HAP-1 (cell line): ENCODE data around the gene PPP6R1.
A peak's percentile ranks its signal among the peaks of the same experiment; 100 is the strongest.

Experiments used
- DNase-seq, 2 experiments: peaks; one replicate each; pipeline ENCODE4 v3.0.0-alpha.2; 2016 to 2020; ENCODE audit warnings: low spot score in 2 of 2
- H3K27me3 ChIP-seq: fragments of 250-450 bp; sonication (Bioruptor Pico); 2 replicates; pipeline ENCODE4 v1.5.1; 2020; ENCODE audit warnings: low read depth, mild to moderate bottlenecking, moderate library complexity
- H3K36me3 ChIP-seq: fragments of 250-450 bp; sonication (Bioruptor Pico); replicated peaks from 2 replicates; pipeline ENCODE4 v1.5.1; 2020; ENCODE audit warnings: mild to moderate bottlenecking
- H3K4me1 ChIP-seq: fragments of 250-450 bp; sonication (Bioruptor Pico); 2 replicates; pipeline ENCODE4 v1.5.1; 2020; ENCODE audit warnings: mild to moderate bottlenecking
- H3K4me3 ChIP-seq: fragments of 250-450 bp; sonication (Bioruptor Pico); 2 replicates; pipeline ENCODE4 v1.5.1; 2020; ENCODE audit warnings: mild to moderate bottlenecking, moderate library complexity
- H3K9me3 ChIP-seq: fragments of 250-450 bp; sonication (Bioruptor Pico); 2 replicates; pipeline ENCODE4 v1.5.1; 2020; ENCODE audit warnings: mild to moderate bottlenecking, moderate library complexity
- in situ Hi-C: fragments of 300-500 bp; cut with MboI; formaldehyde crosslinking; loops from 3 replicates; pipeline ENCODE4 v1.14.3; 2020; ENCODE audit warnings: low sequenced_read_pairs, inconsistent platforms, mixed read lengths

PPP6R1 gene

DNA sequence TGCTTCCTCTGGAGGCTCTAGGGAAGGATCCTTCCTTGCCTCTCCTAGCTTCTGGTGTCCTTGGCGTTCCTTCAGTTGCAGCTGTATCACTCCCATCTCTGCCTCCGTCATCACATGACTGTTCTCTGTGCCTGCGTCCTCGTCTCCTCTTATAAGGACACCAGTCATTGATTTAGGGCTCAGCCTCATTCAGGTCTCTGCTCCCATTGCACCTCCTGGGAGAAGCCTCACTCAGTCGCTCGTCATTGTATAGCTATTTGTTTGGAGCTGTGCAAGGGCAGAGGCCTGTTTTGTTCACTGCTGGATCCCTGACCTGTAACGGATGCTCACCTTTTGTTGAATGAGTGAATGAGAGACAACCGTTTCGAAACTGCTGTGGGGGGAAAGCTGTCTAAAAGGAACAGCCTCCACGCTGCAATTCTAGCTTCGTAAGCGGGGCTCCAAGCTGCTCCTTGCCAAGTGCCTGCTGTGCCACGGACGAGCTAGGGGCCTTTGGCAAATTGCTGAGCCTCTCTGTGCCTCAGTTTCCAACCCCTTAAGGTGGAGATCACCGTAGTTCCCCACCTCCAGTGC is 42.2 kb upstream of the PPP6R1 start:
- no peak overlapping the region for H3K4me3 ChIP-seq
- H3K36me3 ChIP-seq: peaks cover 8% of the 10 kb centered on the region; the same call in 1 of the 2 replicates
- no peaks in the 10 kb centered on the region for H3K27me3 ChIP-seq
- no peak for DNase-seq
- H3K4me1 ChIP-seq: peaks cover 8% of the 10 kb centered on the region; the same call in 1 of the 2 replicates
- H3K9me3 ChIP-seq: no peaks in the 10 kb centered on the region
- in situ Hi-C loops: loop anchor here (10.0 kb wide), 1 partner anchor 84 kb away; the partner anchor contains the start of genes RPL28 and TMEM238

DNA sequence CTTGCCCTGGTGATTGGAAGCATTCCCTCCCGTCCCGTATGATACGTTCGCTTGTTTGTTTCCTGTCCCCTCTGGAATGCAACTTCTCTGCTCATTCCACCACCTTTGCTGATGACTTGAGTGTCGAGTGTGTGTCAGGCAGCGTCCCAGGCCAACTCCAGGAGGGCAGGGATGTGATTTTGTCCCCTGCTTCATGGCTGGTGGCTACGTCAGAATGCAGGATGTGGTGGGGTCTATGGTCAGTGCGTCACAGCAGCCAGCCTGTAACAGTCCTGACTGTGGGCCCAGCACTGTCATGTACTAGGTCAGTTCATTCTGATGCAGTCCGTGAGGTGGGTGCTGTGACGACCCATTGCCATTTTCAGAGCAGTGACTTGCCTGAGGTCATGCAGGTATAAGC is 41.2 kb upstream of the PPP6R1 start:
- H3K9me3 ChIP-seq: no peaks in the 10 kb centered on the region
- H3K27me3 ChIP-seq: no peaks in the 10 kb centered on the region
- no peak overlapping the region for H3K4me3 ChIP-seq
- DNase-seq: no peak
- peaks cover 4% of the 10 kb centered on the region; the same call in 1 of the 2 replicates for H3K36me3 ChIP-seq
- in situ Hi-C loops: loop anchor here (10.0 kb wide), 1 partner anchor 85 kb away; the partner anchor contains the start of genes RPL28 and TMEM238
- H3K4me1 ChIP-seq: peaks cover 8% of the 10 kb centered on the region; the same call in 1 of the 2 replicates

DNA sequence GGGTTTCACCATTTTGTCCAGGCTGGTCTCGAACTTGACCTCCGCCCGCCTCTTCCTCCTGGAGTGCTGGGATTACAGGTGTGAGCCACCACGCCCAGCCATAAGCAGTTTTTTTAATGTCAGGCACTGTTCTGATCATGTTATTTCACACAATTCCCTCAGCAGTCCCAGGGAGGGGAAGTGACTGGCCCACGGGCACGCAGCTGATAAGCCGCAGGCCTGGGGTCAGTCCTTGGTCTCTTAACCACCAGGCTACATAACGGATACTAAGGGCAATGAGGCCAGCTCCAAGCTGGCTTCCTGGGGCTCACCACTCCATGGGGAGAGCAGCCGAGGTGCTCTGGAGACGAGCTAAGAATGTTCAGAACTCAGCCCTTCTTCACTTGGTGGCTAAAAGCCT is 38.5 kb upstream of the PPP6R1 start:
- no peaks in the 10 kb centered on the region for H3K36me3 ChIP-seq
- H3K4me1 ChIP-seq: peaks cover 8% of the 10 kb centered on the region; the same call in 1 of the 2 replicates
- in situ Hi-C loops: no loop called here

DNA sequence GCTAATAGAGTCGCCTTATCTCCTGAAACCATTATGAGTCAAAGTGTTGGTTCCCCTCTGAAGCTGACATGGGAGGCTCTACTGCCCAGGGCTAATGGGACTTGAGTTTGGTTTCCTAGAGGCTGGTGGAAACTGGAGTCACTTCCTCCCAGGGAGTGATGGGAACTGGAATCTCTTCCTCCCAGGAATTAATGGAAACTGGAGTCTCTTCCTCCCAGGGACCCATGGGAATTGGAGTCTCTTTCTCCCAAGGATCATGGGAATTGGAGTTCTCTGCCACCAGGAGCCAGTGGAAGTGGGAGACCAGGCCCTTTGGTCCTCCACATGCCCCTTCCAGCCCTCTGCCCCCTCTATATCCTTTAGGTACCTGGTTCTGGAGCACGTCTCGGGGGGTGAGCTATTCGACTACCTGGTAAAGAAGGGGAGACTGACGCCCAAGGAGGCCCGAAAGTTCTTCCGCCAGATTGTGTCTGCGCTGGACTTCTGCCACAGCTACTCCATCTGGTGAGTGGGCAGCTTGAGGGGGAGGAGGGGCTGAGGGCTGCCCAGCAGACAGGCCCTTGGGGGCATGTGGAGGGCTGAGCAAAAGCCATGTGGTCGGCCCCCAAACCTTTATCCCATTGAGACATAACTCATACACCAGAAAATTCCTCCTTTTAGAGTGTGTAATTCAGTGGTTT is 30.4 kb upstream of the PPP6R1 start:
- H3K4me1 ChIP-seq: no peaks in the 10 kb centered on the region
- DNase-seq: no peak
- no peaks in the 10 kb centered on the region for H3K27me3 ChIP-seq
- H3K4me3 ChIP-seq: no peak overlapping the region
- in situ Hi-C loops: no loop called here
- H3K36me3 ChIP-seq: no peaks in the 10 kb centered on the region
- no peaks in the 10 kb centered on the region for H3K9me3 ChIP-seq

More for the DNA sequence above, 38.5 kb upstream of the PPP6R1 start:
- H3K4me3 ChIP-seq: no peak overlapping the region
- no peaks in the 10 kb centered on the region for H3K27me3 ChIP-seq
- no peaks in the 10 kb centered on the region for H3K9me3 ChIP-seq
- DNase-seq: no peak

DNA sequence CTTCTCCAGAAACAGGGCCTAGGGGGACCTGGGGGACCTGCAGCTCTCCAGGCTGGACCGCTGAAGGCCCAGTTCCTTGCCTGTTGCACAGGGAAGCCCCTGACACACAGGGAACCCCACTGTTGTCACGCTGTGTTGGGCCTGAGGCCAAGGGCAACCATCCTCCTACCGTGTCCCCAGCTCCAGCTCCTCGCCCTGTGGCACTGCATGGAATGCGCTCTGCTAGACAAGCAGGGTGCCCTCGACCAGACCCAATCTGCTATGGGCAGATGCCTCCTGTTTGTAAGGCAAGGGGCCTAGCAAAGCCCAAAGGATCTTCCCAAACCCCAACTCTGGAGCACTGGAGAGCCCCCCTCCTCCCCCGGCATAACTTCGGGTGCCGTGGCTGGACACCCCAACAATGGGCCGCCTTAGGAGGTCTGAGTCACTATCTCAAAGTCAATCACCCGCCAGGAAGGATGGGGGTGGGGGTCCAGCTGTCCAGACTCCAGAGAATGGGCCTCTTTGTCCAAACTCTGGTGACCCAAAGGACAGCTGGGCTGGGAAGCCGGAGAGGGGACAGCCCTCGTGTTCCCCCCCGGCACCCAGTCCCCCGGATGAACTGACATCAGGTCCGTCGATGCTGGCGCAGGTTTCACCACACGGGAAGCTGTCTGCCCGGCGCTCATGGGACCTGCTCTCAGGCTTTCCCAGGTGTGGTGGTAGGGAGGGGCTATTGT is 28.7 kb upstream of the PPP6R1 start:
- no peak for DNase-seq
- H3K27me3 ChIP-seq: no peaks in the 10 kb centered on the region
- H3K4me3 ChIP-seq: no peak overlapping the region
- no peaks in the 10 kb centered on the region for H3K9me3 ChIP-seq
- H3K4me1 ChIP-seq: no peaks in the 10 kb centered on the region
- in situ Hi-C loops: no loop called here
- H3K36me3 ChIP-seq: no peaks in the 10 kb centered on the region

DNA sequence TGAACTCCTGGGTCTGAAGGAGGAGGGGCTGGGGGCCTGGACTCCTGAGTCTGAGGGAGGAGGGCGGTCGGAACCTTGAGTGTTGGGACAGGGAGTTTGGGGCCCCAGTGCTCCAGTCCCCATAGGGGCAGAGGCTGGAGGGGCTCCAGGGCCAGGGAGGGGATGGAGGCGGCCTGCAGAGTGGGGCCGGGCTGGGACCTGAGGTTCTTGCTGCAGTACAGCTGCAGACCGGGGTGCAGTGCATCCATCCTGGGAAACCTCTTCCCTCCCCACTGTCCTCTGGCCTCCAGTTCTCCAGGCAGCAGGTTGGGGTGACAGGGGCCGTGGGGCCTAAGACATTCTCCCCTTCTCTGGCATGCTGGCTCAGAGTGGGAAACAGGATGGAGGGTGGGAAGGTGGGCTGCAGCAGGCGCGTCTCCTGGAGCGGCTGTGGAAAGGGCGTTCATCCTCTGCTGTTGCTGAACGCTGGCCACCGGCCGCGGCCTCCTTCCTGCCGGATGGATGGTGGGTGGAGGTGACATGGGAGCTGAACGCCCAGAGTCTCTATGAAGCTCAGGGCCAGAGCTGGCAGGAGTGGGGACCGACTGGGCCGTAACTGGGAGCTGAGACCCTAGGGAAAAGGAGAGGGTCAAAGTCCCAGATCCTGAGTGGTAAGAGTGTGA is 26.5 kb upstream of the PPP6R1 start:
- H3K4me1 ChIP-seq: peaks cover 4% of the 10 kb centered on the region
- H3K27me3 ChIP-seq: no peaks in the 10 kb centered on the region
- in situ Hi-C loops: no loop called here
- no peak for DNase-seq
- no peaks in the 10 kb centered on the region for H3K9me3 ChIP-seq
- no peaks in the 10 kb centered on the region for H3K36me3 ChIP-seq
- H3K4me3 ChIP-seq: no peak overlapping the region

DNA sequence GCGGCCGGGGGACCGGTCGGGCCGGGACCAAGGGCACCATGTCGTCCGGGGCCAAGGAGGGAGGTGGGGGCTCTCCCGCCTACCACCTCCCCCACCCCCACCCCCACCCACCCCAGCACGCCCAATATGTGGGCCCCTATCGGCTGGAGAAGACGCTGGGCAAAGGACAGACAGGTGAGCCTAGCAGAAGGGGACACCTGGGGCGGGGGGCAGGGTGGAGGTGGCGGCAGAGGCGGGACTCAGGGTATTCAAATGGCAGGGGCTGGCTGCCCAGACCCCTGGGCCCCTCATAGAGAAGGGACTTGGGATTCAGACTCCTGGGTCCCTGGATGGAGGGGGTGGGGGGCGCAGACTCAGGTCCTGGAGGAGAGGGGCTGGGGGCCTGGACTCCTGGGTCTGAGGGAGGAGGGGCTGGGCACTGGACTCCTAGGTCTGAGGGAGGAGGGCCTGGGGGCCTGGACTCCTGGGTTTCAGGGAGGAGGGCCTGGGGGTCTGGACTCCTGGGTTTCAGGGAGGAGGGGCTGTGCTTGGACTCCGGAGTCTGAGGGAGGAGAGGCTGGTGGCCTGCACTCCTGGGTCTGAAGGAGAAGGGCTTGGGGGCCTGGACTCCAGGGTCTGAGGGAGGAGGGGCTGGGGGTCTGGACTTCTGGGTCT is 25.7 kb upstream of the PPP6R1 start:
- no peaks in the 10 kb centered on the region for H3K9me3 ChIP-seq
- peak overlapping the region; percentile 21 for H3K4me3 ChIP-seq
- H3K4me1 ChIP-seq: peaks cover 4% of the 10 kb centered on the region
- no peak for DNase-seq
- no peaks in the 10 kb centered on the region for H3K36me3 ChIP-seq
- H3K27me3 ChIP-seq: no peaks in the 10 kb centered on the region
- in situ Hi-C loops: no loop called here

DNA sequence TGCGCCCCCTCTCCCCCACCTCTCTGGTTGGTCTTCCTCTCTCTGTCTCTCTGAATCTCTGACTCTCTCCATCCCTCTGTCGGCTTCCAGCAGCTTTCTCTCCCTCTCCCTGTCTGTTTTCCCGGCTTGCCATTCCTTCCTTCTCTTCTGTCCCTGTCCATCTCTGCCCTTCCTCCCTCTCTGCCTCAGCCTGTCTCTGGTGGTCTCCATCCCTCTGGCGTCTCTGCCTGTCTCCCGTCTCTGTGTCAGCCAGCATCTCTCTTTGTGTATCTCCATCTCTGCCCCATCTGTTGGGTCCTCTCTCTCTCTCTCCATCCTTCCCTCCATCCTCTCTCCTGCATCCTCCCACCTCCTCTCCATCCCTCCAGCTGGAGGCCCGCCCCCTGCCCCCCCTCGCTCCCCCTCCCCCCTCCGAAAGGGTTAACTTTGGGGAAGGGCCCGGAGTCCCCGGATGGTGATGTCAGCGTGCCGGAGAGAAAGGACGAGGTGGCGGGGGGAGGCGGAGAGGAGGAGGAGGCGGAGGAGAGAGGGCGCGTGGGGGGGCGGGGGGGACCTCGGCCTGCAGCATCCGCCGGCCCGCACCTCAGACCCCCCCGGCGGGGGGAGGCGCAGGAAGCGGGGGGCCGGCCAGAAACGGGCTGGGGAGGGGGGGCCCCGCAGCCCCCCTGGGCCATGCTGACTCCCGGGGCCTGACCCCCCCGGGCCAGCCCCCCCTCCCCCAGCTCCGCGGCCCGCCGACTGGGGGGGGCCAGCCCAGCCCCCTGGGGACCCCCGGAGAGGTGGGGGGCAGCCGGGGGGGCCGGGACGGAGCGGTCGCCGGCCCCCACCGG is 24.9 kb upstream of the PPP6R1 start, which contains the start of gene BRSK1:
BRSK1 (plus strand) TSS at position 450 of the 830 bp plus-strand sequence. CDS start 446 bp downstream, outside the sequence.
- no peaks in the 10 kb centered on the region for H3K9me3 ChIP-seq
- in situ Hi-C loops: no loop called here
- no peaks in the 10 kb centered on the region for H3K36me3 ChIP-seq
- peak; percentile 30 to 84 for DNase-seq
- peaks cover 4% of the 10 kb centered on the region for H3K4me1 ChIP-seq
- H3K27me3 ChIP-seq: no peaks in the 10 kb centered on the region
- H3K4me3 ChIP-seq: peak within 1 kb of the TSS; percentile 21

DNA sequence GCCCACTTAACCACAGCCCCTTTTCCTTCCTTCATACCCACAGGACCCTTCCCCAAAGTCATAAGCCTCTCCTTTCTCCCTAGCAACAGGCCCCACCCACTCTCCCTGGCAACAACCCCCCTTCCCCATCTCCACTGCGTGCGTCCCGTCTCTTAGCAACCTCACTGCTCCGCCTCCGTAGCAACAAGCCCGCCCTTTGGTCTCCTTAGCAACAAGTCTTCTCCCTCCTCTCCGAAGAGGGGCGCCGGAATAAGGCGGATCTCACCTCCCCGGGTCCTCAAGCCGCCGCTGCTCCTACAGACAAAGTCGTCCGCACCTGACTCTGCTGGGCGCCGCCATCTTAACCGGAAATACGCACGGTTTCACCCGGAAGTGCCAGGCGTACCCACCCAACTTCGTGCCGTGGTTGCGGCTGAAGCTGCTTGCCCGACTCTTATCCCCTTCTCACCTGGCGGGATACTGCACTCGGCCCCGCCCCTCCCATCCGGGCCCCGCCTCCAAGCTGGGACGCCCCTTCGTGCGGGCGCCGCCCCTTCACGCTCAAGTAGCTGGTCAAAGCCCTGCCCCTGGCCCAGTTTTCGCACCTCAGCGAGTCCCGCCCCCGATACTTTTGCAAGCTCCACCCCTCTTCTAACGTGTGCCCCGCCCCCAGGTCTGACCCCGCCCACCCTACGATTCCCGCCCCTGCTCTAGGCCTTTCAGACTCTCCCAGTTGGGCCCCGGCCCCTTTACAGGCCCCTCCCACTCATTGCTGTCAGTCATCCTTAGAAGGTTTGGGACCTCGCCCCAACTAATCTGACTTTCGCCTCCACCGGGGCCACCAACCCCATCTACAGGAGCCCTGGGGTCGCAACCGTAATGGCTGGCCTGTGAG is 21.2 kb upstream of the PPP6R1 start, which contains the start of gene HSPBP1:
HSPBP1 (minus strand) TSS at position 341 of the 874 bp plus-strand sequence. CDS start 502 bp downstream, outside the sequence.
- Histone ChIP-seq H3K36me3 (peaks cover 5% of the 10 kb centered on the region; the same call in 1 of the 2 replicates), H3K4me1 (peaks cover 4% of the 10 kb centered on the region), H3K27me3 (no peaks in the 10 kb centered on the region), H3K4me3 (peak within 1 kb of the TSS; percentile 85), H3K9me3 (no peaks in the 10 kb centered on the region)
- in situ Hi-C loops: no loop called here
- DNase-seq: peak; percentile 94 to 98

DNA sequence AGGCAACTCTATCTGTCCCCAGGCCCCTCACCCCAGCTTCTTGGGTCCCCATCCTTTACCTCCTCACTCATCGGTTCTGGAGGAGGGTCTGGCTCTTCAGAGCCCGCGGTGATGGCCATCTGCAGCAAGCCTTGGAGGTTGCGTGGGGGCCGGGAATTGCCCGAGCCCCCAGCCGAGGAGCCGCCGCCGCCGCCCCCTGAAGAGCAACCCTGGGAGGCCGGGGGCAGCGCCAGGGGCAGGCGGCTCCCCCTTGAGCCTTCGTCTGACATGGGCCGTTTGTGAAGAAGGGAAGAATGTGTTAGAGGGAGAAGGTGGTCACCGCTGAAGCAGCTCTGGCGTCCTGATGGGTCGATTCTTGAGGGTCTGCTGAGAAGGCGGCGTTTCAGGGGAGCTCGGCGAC is 20.5 kb upstream of the PPP6R1 start:
- Histone ChIP-seq H3K4me1 (peaks cover 4% of the 10 kb centered on the region), H3K27me3 (no peaks in the 10 kb centered on the region), H3K9me3 (no peaks in the 10 kb centered on the region), H3K4me3 (peak overlapping the region; percentile 85), H3K36me3 (peaks cover 5% of the 10 kb centered on the region; the same call in 1 of the 2 replicates)
- in situ Hi-C loops: no loop called here
- DNase-seq: no peak

DNA sequence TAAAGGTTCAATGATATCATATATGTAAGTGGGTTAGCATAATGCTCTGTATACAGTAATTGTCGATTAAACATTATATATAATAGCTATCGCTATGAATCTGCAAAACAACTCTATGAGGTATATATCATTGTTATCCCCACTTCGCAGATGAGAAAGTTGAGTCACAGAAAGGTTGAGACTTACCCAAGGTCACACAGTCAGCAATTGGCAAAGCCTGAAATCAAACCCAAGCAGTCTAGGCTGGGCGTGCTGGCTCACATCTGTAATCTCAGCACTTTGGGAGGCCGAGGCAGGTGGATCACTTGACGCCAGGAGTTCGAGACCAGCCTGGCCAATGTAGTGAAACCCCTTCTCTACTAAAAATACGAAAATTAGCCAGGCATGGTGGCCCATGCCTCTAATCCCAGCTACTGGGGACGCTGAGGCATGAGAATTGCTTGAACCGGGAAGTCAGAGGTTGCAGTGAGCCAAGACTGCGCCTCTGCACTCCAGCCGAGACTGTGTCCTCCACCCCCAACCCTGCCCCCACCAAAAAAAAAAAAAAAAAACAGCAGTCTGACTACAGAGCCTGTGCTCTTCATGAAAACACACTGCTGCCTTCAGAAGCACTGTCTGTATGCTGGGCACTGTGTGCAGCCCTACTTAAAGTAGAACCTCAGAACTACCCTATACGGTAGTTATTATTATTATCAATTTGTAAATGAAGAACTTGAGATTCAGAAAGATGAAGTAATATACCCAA is 19.7 kb upstream of the PPP6R1 start:
- Histone ChIP-seq H3K4me1 (peaks cover 4% of the 10 kb centered on the region), H3K9me3 (no peaks in the 10 kb centered on the region), H3K36me3 (peaks cover 5% of the 10 kb centered on the region; the same call in 1 of the 2 replicates), H3K4me3 (no peak overlapping the region; the same call in 1 of the 2 replicates), H3K27me3 (no peaks in the 10 kb centered on the region)
- DNase-seq: no peak
- in situ Hi-C loops: no loop called here
